Omental fat pad (tissue), 4 donors: Measurements from ENCODE around the gene SELENBP1. TPM values are rescaled to one million over a fixed set of nuclear protein-coding genes. Genes with fewer than 3 reads are reported as not detected.

Experiments
- ATAC-seq: fragments of 150-250 bp; one replicate; pipeline ENCODE4 v1.9.1; 2016; ENCODE audit warnings: mild to moderate bottlenecking, moderate library complexity; ENCODE audit not compliant: low FRiP score
- DNase-seq: peaks from one replicate; pipeline ENCODE4 v3.0.0-alpha.2; 2019; ENCODE audit warnings: low spot score
- total RNA-seq, 4 donors: library from RNA; depleted of rRNA; stranded (reverse); fragments of >200 nt; gene quantifications; one replicate each; pipeline ENCODE4 v1.1.0, GENCODE V29; 2016
- TF ChIP-seq, protein P1 (sequence below), 3 donors: fragments of 450-650 bp; IDR thresholded peaks; one replicate each; pipeline ENCODE4 v1.5.1; 2016 to 2017; ENCODE audit warnings: antibody characterized with exemption in 3 of 3, mild to moderate bottlenecking in 3 of 3, moderate library complexity in 2 of 3

SELENBP1 gene
- 100 to 1,000 TPM in 2 of 4 donors, 10 to 100 TPM in 2; 35.7 to 190 (median 128) TPM for total RNA-seq

DNA sequence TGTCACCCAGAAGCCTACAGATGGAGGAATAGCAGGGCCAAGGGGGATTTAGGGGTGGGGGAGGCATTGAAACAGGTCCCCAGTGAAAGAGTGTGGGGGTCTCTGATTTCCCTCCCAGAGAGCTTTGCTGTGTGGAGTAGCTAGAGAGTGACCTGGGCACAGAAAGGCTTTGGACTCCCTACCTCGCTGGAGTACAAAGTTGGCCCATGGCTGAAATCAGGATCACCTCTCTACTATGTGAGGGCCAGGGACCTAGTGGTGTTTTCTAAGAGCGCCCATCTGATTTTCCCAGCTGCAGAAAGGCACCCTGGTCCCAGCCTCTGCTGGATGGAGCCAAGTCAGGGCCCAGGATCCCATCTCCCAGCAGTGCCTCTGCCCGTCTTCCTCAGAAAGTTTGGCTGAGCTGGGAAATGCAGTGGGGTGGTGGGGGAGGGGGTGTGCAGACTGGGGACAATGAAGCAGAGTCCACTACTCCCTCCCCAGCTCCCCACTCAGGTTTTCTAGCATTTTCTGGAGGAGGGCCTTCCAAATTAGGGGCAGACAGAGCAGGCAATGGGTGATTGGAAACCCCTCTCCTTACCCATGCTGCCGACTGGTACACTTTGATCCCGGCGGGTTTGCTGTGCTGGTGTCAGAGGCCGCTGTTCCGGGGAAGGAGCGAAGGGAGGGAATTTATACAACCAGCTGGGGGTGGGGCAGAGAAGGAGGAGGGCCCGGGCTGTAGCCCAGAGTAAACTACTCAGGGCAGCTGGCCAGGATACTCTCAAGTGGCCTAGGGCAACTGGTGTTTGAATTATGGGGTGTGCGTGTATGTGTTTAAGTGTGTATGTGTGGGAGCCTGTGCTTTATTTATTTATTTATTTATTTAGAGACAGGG lies at the start of gene SELENBP1:
Gene SELENBP1 (minus strand): TSS at position 648 of the 877 bp plus-strand sequence. CDS start 64 bp downstream, at position 584.
- DNase-seq (peak; percentile 44), ATAC-seq (peak; percentile 76)
- TF ChIP-seq, protein P1, sequence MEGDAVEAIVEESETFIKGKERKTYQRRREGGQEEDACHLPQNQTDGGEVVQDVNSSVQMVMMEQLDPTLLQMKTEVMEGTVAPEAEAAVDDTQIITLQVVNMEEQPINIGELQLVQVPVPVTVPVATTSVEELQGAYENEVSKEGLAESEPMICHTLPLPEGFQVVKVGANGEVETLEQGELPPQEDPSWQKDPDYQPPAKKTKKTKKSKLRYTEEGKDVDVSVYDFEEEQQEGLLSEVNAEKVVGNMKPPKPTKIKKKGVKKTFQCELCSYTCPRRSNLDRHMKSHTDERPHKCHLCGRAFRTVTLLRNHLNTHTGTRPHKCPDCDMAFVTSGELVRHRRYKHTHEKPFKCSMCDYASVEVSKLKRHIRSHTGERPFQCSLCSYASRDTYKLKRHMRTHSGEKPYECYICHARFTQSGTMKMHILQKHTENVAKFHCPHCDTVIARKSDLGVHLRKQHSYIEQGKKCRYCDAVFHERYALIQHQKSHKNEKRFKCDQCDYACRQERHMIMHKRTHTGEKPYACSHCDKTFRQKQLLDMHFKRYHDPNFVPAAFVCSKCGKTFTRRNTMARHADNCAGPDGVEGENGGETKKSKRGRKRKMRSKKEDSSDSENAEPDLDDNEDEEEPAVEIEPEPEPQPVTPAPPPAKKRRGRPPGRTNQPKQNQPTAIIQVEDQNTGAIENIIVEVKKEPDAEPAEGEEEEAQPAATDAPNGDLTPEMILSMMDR (IDR thresholded peaks at IDR 0.05) = no peak

DNA sequence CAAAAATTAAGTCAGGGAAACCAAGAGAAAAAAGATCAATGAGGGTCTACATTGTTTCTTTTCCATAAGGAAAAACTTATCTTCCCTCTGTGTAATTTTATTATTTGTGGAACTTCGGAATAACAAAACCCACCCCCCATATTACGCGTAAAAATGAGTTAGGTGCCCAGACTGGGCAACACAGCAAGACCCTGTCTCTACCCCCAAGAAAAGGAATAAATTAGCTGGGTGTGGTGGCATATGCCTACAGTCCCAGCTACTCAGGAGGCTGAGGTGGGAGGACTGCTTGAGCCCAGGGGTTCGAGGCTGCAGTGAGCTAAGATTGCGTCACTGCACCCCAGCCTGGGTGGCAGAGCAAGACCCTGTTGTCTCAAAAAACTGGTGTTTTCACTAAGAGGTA lies 47.3 kb upstream of the SELENBP1 start:
- TF ChIP-seq, protein P1 (IDR thresholded peaks at IDR 0.05) = no peak
- ATAC-seq (no peak), DNase-seq (no peak)

DNA sequence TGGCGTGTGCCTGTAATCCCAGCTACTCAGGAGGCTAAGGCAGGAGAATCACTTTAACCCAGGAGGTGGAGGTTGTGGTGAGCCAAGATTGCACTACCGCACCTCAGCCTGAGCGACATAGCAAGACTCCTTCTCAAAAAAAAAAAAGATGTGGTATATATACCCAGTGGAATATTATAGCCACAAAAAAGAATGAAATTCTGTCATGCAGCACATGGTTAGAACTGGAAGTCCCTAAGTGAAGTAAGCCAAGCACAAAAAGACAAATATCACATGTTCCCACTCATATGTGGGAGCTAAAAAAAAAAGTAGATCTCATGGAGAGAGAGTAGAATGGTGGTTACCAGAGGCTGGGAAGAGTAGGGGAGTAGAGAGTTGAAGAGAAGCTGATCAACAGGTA lies 45.6 kb upstream of the SELENBP1 start:
- TF ChIP-seq, protein P1 (IDR thresholded peaks at IDR 0.05) = no peak
- ATAC-seq (no peak), DNase-seq (no peak)

DNA sequence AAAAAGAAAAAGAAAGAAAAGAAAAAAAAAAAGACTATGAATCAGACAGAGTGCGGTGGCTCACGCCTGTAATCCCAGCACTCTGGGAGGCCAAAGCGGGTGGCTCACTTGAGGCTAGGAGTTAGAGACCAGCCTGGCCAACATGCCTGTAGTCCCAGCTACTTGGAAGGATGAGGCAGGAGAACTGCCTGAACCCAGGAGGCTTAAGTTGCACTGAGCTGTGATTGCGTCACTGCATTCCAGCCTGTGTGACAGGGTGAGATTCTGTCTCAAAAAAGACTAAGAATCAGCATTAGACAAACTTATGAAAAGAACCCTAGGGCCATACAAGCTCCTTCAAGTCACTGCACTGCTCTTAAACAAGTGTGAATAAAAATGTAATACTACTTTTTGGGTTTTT lies 43.7 kb upstream of the SELENBP1 start:
- ATAC-seq (no peak), DNase-seq (no peak)
- TF ChIP-seq, protein P1 (IDR thresholded peaks at IDR 0.05) = no peak

DNA sequence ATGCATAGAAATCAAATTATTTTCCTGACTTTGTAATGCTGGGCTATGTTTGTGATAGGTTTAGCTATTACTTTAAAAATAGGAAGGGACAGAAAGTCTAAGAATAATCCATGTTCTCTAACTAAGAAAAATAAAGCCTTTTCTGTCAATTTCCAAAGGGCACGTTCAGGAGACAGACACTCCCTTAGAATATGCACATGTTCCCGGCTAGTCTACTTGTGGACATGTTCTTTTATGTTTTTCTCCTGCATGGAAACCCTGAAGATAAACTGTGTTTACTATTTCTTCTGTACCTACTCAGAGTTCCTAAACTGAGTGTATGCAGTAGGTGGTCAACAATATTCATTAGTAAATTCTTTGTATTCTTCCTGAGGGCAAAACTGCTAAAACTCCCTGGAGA lies 39.4 kb upstream of the SELENBP1 start:
- ATAC-seq (no peak), DNase-seq (no peak)
- TF ChIP-seq, protein P1 (IDR thresholded peaks at IDR 0.05) = no peak

DNA sequence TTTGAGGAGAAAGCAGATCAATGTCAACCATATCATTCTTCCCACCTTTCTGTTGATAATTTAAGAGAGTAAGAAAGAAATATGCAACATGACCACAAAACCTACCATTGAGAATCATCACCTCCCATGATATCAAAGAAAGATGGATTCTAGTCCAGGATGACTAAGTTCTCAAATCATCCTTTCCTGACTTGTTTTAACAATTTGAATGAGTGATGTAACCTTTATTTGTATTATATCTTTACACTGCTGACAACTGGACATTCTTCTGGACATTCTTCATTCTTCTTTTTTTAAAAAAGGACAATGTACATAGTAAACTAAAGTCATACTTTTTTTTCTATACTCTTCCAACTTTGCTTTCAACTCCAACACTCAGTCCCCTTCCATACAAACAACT lies 36.4 kb upstream of the SELENBP1 start:
- TF ChIP-seq, protein P1 (IDR thresholded peaks at IDR 0.05) = no peak
- DNase-seq (no peak), ATAC-seq (no peak)

DNA sequence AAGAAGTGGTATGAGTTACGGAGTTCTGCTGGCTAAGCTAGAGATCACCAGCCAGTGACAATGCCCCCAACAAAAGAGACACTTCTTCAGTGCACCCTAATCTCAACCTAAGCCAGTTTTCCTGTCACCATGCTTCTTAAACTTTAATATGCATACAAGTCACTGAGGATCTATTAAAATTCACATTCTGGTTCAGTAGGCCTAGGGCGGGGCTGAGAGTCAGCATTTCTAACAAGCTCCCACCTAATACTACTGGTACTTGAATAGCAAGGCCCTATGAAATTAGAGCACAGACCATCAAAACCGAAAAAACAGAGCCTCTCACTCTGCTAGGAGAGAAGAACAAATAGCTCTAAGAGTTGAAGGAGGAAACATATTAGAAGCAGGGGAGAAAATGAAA lies 34.8 kb upstream of the SELENBP1 start:
- DNase-seq (no peak), ATAC-seq (no peak)
- TF ChIP-seq, protein P1 (IDR thresholded peaks at IDR 0.05) = no peak
